Neutrophil (primary cell): Measurements from ENCODE around the gene STXBP2.

ENCODE experiments used
- H3K27ac ChIP-seq: fragments of 200-600 bp; sonication (generic); 2 replicates; pipeline ENCODE4 v1.5.1; 2016; ENCODE audit warnings: mild to moderate bottlenecking, moderate library complexity
- H3K27me3 ChIP-seq: fragments of 200-600 bp; sonication (generic); 2 replicates; pipeline ENCODE4 v1.6.0; 2016; ENCODE audit warnings: mild to moderate bottlenecking
- H3K36me3 ChIP-seq: fragments of 200-600 bp; sonication (generic); 2 replicates; pipeline ENCODE4 v1.5.1; 2017
- H3K4me1 ChIP-seq, 2 experiments: fragments of 200-600 bp in 1 of 2; sonication (generic) in 1 of 2; 1 replicate in 1 of 2; 2 replicates in 1 of 2; pipeline versions ENCODE4 v1.5.1 to v1.6.1; 2013 to 2016; ENCODE audit warnings: low read depth in 1 of 2, low read length in 1 of 2, mild to moderate bottlenecking in 1 of 2, moderate library complexity in 1 of 2; ENCODE audit not compliant: control insufficient read depth in 1 of 2, insufficient read depth in 1 of 2
- H3K4me3 ChIP-seq, 2 experiments: fragments of 200-600 bp in 1 of 2; sonication (generic) in 1 of 2; 1 replicate in 1 of 2; 2 replicates in 1 of 2; pipeline ENCODE4 v1.5.1; 2013 to 2016; ENCODE audit warnings: low read depth in 1 of 2, low read length in 1 of 2, mild to moderate bottlenecking in 1 of 2, moderate library complexity in 1 of 2
- H3K9me3 ChIP-seq: fragments of 200-600 bp; sonication (generic); 2 replicates; pipeline ENCODE4 v1.5.1; 2016
- TF ChIP-seq, protein P1 (sequence below): fragments of 200-600 bp; sonication (generic); IDR thresholded peaks from 2 replicates; pipeline ENCODE4 v1.5.1; 2016; ENCODE audit warnings: antibody characterized with exemption

The STXBP2 gene

DNA sequence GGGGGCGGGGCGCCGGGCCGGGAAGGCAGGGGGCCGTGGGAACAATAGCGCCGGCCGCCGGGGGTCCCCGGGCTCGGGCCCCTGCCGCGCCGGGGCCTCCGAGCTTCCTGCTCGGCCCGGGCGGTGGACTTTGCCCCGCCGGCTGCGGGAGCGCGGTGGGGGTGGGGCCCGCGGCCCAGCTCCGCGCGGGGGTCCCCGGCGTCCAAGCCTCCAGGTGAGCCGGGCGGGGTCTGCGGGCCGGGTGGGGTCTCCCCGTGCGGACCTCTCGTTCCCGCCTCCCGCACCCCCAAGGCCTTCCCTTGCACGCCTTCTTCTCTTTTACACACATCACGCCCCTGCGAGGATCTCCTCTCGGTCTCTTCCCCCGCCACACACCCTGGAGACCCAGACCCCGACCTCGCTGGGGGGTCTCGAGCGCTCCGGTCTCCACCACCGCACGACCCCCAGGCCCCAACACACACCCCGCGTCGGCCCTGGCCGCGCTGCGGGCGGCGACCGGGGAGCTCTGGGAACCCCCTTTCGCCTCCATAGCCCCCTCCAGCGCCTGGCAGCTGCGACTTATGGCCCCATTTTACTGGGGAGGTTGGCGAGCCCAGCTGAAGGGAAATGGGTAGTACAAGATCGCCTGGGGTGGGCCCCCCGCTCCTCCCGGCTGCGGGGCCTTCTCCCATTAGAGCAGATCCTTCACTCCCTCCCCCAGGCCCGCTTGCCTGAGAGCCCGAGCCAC is 40.5 kb upstream of the STXBP2 start:
- H3K27me3 ChIP-seq = peaks cover 69% of the 10 kb centered on the region
- no peaks in the 10 kb centered on the region for H3K9me3 ChIP-seq
- no peak overlapping the region for H3K27ac ChIP-seq
- peaks cover 0 to 4% of the 10 kb centered on the region in 2 experiments for H3K4me1 ChIP-seq
- TF ChIP-seq, protein P1, sequence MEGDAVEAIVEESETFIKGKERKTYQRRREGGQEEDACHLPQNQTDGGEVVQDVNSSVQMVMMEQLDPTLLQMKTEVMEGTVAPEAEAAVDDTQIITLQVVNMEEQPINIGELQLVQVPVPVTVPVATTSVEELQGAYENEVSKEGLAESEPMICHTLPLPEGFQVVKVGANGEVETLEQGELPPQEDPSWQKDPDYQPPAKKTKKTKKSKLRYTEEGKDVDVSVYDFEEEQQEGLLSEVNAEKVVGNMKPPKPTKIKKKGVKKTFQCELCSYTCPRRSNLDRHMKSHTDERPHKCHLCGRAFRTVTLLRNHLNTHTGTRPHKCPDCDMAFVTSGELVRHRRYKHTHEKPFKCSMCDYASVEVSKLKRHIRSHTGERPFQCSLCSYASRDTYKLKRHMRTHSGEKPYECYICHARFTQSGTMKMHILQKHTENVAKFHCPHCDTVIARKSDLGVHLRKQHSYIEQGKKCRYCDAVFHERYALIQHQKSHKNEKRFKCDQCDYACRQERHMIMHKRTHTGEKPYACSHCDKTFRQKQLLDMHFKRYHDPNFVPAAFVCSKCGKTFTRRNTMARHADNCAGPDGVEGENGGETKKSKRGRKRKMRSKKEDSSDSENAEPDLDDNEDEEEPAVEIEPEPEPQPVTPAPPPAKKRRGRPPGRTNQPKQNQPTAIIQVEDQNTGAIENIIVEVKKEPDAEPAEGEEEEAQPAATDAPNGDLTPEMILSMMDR = no peak
- H3K4me3 ChIP-seq = no peak overlapping the region
- no peaks in the 10 kb centered on the region for H3K36me3 ChIP-seq

DNA sequence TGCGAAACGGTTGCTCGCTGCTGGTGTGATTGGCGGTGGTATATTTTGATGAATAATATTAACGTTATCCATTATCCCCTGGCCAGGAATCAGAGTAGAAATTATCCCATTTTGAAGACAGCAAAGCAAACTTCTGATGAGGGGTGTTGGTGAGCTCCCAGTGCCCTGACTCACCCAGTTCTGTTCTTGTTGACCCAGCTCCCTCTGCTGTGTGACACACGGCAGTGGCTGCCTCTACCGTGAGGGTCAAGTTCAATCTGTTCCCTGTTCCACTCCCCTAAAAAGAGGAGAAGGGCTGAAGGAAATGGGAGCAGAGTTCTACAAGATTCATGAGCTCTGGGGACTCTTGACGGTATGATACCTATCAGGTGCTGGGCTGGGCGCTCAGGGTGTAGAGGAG is 39.2 kb upstream of the STXBP2 start:
- TF ChIP-seq, protein P1 = no peak
- H3K9me3 ChIP-seq = no peaks in the 10 kb centered on the region
- no peaks in the 10 kb centered on the region for H3K36me3 ChIP-seq
- peaks cover 0 to 4% of the 10 kb centered on the region in 2 experiments for H3K4me1 ChIP-seq
- H3K27ac ChIP-seq = no peak overlapping the region
- H3K4me3 ChIP-seq = no peak overlapping the region
- peaks cover 75% of the 10 kb centered on the region for H3K27me3 ChIP-seq

DNA sequence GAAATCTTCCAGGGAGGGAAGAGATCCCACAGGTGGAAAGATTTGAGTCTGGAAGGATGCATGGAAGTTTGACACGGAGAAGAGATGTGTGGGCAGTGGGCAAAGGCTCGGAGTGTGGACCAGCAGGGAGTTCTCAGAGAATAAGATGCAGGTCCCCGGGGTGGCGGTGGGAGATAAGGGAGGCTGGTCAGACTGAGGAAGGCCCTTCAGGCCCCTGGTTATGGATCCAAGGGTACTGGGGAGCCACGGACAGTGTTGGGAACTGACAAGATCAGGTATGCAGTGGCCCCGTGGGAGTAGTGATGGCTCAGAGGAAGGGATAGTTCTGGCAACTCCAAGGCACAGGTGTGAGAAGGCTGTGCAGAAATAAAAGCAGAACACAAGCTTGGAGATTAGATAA is 38.7 kb upstream of the STXBP2 start:
- TF ChIP-seq, protein P1 = no peak
- Histone ChIP-seq H3K4me3 (no peak overlapping the region), H3K27me3 (peaks cover 75% of the 10 kb centered on the region), H3K36me3 (no peaks in the 10 kb centered on the region), H3K27ac (no peak overlapping the region), H3K9me3 (no peaks in the 10 kb centered on the region), H3K4me1 (peaks cover 0 to 4% of the 10 kb centered on the region in 2 experiments)

DNA sequence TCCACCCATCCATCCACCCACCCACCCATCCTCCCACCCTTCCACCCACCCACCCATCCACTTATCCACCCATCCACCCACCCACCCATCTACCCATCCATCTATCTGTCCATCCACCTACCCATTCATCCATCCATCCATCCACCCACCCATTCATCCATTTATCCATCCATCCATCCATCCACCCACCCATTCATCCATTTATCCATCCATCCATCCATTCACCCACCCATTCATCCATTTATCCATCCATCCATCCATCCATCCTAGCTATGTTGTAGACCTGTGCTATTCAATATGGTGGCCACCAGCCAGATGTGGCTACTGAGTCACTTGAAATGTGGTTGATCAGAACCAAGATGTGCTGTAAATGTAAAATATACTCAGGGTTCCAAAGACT is 36.2 kb upstream of the STXBP2 start:
- Histone ChIP-seq H3K27ac (no peak overlapping the region), H3K36me3 (no peaks in the 10 kb centered on the region), H3K4me1 (peaks cover 0 to 4% of the 10 kb centered on the region in 2 experiments), H3K9me3 (no peaks in the 10 kb centered on the region), H3K4me3 (no peak overlapping the region), H3K27me3 (peaks cover 69% of the 10 kb centered on the region)
- TF ChIP-seq, protein P1 = no peak

DNA sequence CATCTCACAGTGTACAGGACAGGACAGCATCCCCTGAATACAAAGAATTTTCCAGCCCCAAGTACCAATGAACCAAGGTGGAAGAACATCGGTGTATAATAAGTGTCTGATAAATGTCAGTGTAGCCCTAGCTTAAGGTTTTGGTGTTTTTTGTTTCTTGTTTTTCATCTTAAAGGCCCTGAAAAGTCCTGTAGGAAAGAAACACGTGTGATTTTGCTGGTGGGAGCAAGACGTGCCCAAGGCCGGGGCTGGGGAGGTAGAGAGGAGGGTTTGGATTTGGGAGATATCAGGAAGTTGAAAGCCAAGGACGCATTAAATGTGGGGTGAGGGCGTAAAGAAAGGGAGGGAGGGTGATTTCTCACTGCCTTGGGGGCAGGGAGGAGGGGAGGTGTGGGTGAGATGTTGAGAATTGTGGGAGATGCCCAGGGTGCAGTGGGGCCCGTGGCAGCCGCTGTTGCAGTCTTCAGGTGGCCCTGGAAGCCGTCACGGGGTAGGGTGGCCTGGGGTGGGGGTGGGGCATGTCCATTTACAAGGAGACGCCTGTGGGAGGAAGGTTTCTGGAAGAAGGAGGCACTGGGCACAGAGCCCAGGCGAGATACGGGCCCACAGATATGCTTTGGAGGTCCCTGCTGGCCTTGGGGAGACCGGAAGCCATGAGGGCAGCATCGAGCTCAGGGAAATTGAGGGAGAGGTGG is 34.5 kb upstream of the STXBP2 start:
- H3K36me3 ChIP-seq = no peaks in the 10 kb centered on the region
- H3K27ac ChIP-seq = no peak overlapping the region
- H3K4me1 ChIP-seq = no peaks in the 10 kb centered on the region
- no peaks in the 10 kb centered on the region for H3K9me3 ChIP-seq
- H3K27me3 ChIP-seq = peaks cover 53% of the 10 kb centered on the region
- TF ChIP-seq, protein P1 = no peak
- H3K4me3 ChIP-seq = no peak overlapping the region
